ENCODE results near the gene CIPC.

- TF ChIP-seq CTCF (conservative IDR thresholded peaks at IDR 0.05) = no peak
- TF ChIP-seq ZFX (IDR thresholded peaks at IDR 0.05) = no peak
Measured at GRCh38 chr14:77062261-77062660, 35.8 kb upstream of the CIPC start.

All from C4-2B (cell line).